ENCODE data around the gene NPFFR2.

The NPFFR2 gene

DNA sequence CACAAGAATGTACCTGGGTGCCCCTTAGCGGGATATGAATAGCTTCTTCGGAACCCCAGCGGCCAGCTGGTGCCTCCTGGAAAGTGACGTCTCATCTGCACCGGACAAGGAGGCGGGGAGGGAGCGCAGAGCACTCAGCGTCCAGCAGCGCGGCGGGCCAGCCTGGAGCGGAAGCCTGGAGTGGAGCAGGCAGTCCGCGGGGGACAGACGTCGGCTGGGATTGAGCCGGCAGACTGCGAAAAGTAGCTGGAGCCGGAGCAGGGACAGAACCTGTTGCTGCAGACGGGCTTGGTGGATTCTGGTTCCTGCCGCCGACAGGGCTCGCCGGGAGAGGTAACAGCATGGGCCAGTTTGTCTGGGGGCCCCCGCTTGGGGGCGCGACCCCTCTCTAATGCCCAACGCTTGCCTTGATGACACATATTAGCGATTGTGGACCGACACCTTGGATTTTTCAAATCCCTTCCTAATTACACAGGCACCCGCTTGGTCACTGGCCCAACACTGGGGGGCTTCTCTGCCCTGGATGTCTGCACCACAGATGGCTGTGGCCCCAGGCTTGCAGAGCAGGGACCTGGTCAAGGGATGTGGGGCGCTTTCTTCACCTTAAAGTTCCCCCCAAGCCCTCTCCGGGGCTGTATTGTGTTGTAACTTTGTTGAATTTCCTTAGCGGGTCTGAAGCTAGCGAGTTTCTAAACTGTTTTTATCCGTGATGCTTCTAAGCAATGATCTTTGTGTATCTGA is at the start of gene NPFFR2:
NPFFR2 (plus strand) TSS at position 133 of the 741 bp plus-strand sequence. CDS start 96,592 bp downstream, outside the sequence.
- ChIA-PET POLR2A (no interaction called here), CTCF (interaction anchor here (1.8 kb wide), 1 partner anchor 22 kb away, joined by 5 read pairs; no protein-coding TSS in a partner anchor)
- DNase-seq (ENCODE audit: extremely low spot score), result no peak
- TF ChIP-seq, protein P1, sequence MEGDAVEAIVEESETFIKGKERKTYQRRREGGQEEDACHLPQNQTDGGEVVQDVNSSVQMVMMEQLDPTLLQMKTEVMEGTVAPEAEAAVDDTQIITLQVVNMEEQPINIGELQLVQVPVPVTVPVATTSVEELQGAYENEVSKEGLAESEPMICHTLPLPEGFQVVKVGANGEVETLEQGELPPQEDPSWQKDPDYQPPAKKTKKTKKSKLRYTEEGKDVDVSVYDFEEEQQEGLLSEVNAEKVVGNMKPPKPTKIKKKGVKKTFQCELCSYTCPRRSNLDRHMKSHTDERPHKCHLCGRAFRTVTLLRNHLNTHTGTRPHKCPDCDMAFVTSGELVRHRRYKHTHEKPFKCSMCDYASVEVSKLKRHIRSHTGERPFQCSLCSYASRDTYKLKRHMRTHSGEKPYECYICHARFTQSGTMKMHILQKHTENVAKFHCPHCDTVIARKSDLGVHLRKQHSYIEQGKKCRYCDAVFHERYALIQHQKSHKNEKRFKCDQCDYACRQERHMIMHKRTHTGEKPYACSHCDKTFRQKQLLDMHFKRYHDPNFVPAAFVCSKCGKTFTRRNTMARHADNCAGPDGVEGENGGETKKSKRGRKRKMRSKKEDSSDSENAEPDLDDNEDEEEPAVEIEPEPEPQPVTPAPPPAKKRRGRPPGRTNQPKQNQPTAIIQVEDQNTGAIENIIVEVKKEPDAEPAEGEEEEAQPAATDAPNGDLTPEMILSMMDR (IDR thresholded peaks at IDR 0.05; ENCODE audit: control extremely low read depth, extremely low read depth, low read depth, missing control alignments), result no peak

DNA sequence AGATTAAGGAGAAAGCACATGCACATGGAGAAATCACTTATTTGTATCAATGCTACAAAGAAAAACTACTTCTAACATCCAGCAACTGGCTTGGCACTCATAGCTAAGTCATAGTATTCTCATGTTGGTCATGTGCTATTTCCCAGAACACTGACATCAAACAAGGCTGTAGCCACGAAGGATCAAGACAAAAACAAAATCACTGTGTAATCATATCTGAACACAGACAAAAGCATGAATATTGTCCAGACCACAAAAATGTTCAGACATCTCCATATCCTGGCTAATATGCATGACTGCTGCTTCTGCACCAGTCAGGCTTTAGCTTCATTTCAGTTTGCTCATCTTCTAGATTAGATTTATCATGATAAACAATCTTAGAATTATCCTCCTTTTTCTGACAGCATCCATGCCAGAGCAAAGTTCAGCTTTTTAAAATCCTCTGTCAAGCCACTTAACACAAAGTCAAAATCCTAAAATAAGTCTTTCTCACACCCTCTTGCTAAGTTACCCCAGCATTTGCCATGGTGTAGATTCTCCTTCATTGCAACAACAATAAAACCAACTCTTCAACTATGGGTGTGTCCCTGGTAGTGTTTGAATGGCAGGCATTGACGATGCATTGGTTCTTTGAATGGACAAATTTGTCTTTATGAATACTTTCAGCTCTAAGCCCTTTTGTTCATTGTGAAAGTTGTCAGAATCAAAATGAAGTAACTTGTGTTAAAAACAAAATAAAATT is 39.1 kb upstream of the NPFFR2 start:
- no peak for DNase-seq (ENCODE audit: extremely low spot score)
- ChIA-PET POLR2A (no interaction called here), CTCF (interaction anchor here (1.2 kb wide), 1 partner anchor 10 kb away, joined by 4 read pairs; no protein-coding TSS in a partner anchor)
- TF ChIP-seq, protein P1 (IDR thresholded peaks at IDR 0.05; ENCODE audit: control extremely low read depth, extremely low read depth, low read depth, missing control alignments), result no peak

DNA sequence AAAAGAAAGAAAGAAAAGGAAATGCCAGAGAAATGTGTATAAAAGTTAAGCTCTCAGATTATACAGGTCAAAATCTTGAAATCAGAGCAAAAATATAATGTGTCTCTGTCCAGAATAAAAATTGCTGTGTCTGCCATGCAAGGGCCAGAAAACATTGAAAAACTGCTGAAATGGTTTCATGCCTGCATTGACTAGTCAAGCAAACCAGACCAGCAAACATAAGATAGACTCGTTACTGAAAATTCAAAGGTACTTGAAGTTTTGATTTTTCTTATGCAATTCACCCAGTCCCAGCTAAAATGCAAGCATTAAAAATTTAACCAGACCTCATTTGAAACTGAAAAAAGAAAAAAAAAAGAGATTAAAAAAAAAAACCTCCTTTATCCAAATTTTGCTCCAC is 37.2 kb upstream of the NPFFR2 start:
- TF ChIP-seq, protein P1 (IDR thresholded peaks at IDR 0.05; ENCODE audit: control extremely low read depth, extremely low read depth, low read depth, missing control alignments), result no peak
- DNase-seq (ENCODE audit: extremely low spot score), result no peak
- POLR2A ChIA-PET, result no interaction called here
- CTCF ChIA-PET, result interaction anchor here (0.9 to 1.5 kb wide), 2 partner anchors 13 to 29 kb away, joined by 3 to 5 read pairs; no protein-coding TSS in a partner anchor

DNA sequence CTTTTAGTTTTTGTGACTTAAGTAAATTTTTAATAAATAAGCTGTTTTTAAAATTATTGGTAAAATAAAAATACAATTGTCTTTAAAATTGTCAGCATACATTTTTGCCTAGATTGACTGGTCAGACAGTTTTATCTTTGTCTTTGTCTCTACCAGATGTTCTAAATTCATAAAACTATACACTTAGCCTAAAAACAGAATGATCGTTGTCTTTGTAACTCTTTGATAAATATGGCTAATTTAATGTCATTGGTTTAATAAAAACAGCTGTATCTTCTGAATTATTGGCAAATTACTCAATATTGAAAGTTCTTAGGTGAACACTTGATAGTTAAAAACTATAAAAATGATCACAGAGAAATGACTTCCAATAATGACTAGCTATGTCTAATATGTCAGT is 36.5 kb upstream of the NPFFR2 start:
- POLR2A ChIA-PET, result no interaction called here
- CTCF ChIA-PET, result interaction anchor here (1.2 to 1.5 kb wide), 2 partner anchors 16 to 28 kb away, joined by 4 to 5 read pairs; no protein-coding TSS in a partner anchor
- DNase-seq (ENCODE audit: extremely low spot score), result no peak
- TF ChIP-seq, protein P1 (IDR thresholded peaks at IDR 0.05; ENCODE audit: control extremely low read depth, extremely low read depth, low read depth, missing control alignments), result no peak

DNA sequence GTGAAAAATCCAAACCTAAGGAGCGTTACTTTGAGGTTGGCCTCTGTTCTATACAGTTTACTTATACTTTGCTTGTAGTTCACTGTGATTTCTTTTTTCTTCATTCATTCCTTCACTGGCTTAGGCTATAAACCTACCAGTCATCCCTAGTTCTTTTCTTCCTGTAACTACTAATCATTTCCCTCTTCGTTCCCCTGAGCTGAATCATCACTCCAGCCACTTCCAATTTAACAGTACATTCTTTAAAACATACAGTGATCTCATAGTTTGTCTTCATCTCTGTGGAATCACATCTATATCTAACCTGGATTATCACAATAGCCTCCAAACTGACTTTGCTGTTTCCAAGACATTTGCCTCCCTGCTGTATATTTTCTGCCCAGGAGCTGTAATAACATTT is 25.2 kb upstream of the NPFFR2 start:
- ChIA-PET CTCF (interaction anchor here (0.9 to 1.1 kb wide), 2 partner anchors 9 to 12 kb away, joined by 3 read pairs; no protein-coding TSS in a partner anchor), POLR2A (no interaction called here)
- DNase-seq (ENCODE audit: extremely low spot score), result no peak
- TF ChIP-seq, protein P1 (IDR thresholded peaks at IDR 0.05; ENCODE audit: control extremely low read depth, extremely low read depth, low read depth, missing control alignments), result no peak

DNA sequence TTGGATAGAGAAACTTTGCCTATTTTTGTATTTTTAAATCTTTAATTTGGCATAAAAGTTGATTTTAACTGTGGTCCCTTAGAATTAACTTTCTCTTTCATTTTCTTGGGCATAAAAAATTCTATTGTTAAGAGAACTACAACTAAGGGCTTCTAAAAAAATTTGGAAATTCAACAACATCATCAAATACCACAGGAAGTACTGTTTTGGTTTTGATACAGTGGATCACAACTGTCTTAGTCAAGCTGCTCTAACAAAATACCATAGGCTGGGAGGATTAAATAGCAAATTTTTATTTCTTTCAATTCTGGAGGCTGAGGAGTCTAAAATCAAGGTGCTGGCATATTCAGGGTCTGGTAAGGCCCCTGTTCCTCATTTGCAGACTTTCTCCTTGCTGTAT is 19.9 kb upstream of the NPFFR2 start:
- CTCF ChIA-PET, result interaction anchor here (1.6 kb wide), 1 partner anchor 16 kb away, joined by 4 read pairs; no protein-coding TSS in a partner anchor

More for the DNA sequence above, 19.9 kb upstream of the NPFFR2 start:
- POLR2A ChIA-PET, result no interaction called here
- DNase-seq (ENCODE audit: extremely low spot score), result no peak
- TF ChIP-seq, protein P1 (IDR thresholded peaks at IDR 0.05; ENCODE audit: control extremely low read depth, extremely low read depth, low read depth, missing control alignments), result no peak
